ENCODE measurements around the gene SRSF6. TPM values are rescaled to one million over a fixed set of nuclear protein-coding genes. Genes with fewer than 3 reads are reported as not detected.
A peak's percentile ranks its signal among the peaks of the same experiment; 100 is the strongest.
"Not testable (repeated sequence)": the region's sequence is repeated elsewhere in the genome, so short reads cannot be mapped to it uniquely, and the experiment has no call there.

The SRSF6 gene
- total RNA-seq, 2 donors from 2014 or later: 42.2 to 90.4 TPM

GRCh38 chr20:43448748-43449535 is 8.8 kb upstream of the SRSF6 start:
- DNase-seq (ENCODE audit: low spot score) (no peak), ATAC-seq (ENCODE audit: insufficient number of reproducible peaks, low FRiP score, low read depth) (no peak)
- Histone ChIP-seq H3K4me1 (ENCODE audit: control insufficient read depth in 1 of 2, low read depth in 2 of 2) (no peaks in the 10 kb centered on the region), H3K9me3 (no peaks in the 10 kb centered on the region), H3K27me3 (replicated peaks; ENCODE audit: insufficient read depth) (no peaks in the 10 kb centered on the region), H3K27ac (no peak overlapping the region), H3K36me3 (no peaks in the 10 kb centered on the region), H3K4me3 (no peak overlapping the region)
- TF ChIP-seq CTCF (IDR thresholded peaks at IDR 0.05): peak; percentile 45

GRCh38 chr20:43450841-43451799 is 6.6 kb upstream of the SRSF6 start:
- no peak overlapping the region for H3K27ac ChIP-seq
- no peak for TF ChIP-seq CTCF (IDR thresholded peaks at IDR 0.05)
- no peak for ATAC-seq (ENCODE audit: insufficient number of reproducible peaks, low FRiP score, low read depth)
- no peak for DNase-seq (ENCODE audit: low spot score)
- no peaks in the 10 kb centered on the region for H3K4me1 ChIP-seq (ENCODE audit: control insufficient read depth in 1 of 2, low read depth in 2 of 2)
- H3K36me3 ChIP-seq: no peaks in the 10 kb centered on the region
- no peaks in the 10 kb centered on the region for H3K9me3 ChIP-seq
- no peaks in the 10 kb centered on the region for H3K27me3 ChIP-seq (replicated peaks; ENCODE audit: insufficient read depth)
- no peak overlapping the region for H3K4me3 ChIP-seq

- no peak overlapping the region for H3K4me3 ChIP-seq
- ATAC-seq (ENCODE audit: insufficient number of reproducible peaks, low FRiP score, low read depth) (no peak), DNase-seq (ENCODE audit: low spot score) (no peak)
- H3K4me1 ChIP-seq (ENCODE audit: control insufficient read depth in 1 of 2, low read depth in 2 of 2): peaks cover 0 to 6% of the 10 kb centered on the region in 2 donors
- H3K27ac ChIP-seq: no peak overlapping the region
- TF ChIP-seq CTCF (IDR thresholded peaks at IDR 0.05): no peak
- no peaks in the 10 kb centered on the region for H3K36me3 ChIP-seq
- H3K9me3 ChIP-seq: no peaks in the 10 kb centered on the region
- H3K27me3 ChIP-seq (replicated peaks; ENCODE audit: insufficient read depth): no peaks in the 10 kb centered on the region
Observed at GRCh38 chr20:43452404-43453126, 5.1 kb upstream of the SRSF6 start.

DNA sequence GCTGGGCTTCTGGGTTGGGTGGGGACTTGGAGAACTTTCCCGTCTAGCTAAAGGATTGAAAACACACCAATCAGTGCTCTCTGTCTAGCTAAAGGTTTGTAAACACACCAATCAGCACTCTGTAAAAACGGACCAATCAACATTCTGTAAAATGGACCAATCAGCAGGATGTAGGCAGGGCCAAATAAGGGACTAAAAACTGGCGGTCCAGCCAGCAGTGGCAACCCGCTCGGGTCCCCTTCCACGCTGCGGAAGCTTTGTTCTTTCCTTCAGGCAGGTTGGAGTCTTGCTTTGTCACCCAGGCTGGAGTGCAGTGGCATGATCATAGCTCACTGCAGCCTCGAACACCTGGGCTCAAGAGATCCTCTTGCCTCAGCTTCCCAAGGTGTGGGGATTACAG is 1.4 kb upstream of the SRSF6 start:
- not testable (repeated sequence) for H3K27me3 ChIP-seq (replicated peaks; ENCODE audit: insufficient read depth); H3K4me3 ChIP-seq; H3K27ac ChIP-seq; H3K9me3 ChIP-seq; ATAC-seq (ENCODE audit: insufficient number of reproducible peaks, low FRiP score, low read depth); DNase-seq (ENCODE audit: low spot score)
- Histone ChIP-seq H3K4me1 (ENCODE audit: control insufficient read depth in 1 of 2, low read depth in 2 of 2) (peaks cover 14 to 27% of the 10 kb centered on the region in 2 donors), H3K36me3 (peaks cover 13% of the 10 kb centered on the region)

DNA sequence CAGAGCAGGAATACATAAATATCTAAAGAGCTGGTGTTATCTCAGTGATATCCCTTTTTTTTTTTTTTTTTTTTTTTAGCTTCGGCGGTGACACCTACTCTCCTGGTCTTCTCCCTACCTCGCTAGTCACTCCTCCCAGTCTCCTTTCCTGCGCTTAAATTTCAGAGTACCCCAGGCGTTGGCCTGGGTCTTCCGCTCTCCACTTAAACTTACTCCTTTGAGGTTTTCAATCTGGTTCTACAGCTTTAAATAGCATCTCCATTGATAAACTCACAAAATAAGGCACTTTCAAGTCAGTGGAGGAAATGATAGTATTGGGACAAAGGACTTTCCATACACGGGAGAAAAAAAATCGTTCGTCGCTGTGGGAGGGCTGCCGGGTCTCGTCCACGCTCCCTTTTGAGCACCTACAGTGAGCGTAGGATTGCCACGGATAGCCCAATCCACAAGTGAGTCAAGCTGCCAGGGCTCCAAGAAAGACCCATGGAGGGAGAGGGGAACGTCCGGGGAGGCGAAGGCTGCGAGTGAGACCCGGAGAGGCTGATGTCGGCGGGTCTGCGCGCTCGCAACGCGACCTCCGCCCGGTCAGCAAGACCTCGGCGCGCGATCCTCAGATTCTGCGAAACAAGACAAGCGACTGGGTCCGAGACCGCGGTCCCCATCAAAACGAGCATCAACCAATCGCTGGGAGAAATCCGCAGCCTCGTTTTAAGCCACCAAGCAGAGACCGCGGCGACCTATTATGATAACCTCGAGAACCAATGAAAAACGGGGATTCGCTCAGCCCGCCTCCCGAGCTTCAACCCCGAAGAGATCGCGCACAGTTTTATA is 672 bp upstream of the SRSF6 start:
- no peaks in the 10 kb centered on the region for H3K9me3 ChIP-seq
- TF ChIP-seq CTCF (IDR thresholded peaks at IDR 0.05): no peak
- H3K36me3 ChIP-seq: peaks cover 19% of the 10 kb centered on the region
- ATAC-seq (ENCODE audit: insufficient number of reproducible peaks, low FRiP score, low read depth) (peak; percentile 97), DNase-seq (ENCODE audit: low spot score) (peak; percentile 83)
- peaks cover 17 to 27% of the 10 kb centered on the region in 2 donors for H3K4me1 ChIP-seq (ENCODE audit: control insufficient read depth in 1 of 2, low read depth in 2 of 2)
- no peaks in the 10 kb centered on the region for H3K27me3 ChIP-seq (replicated peaks; ENCODE audit: insufficient read depth)
- peak overlapping the region; percentile 99 to 100 for H3K27ac ChIP-seq
- H3K4me3 ChIP-seq: peak overlapping the region; percentile 99

Measured in thoracic aorta (tissue), 2 donors.